AG08395 (cell line): ENCODE data around the gene NACC2.
"Not testable (repeated sequence)": the region's sequence is repeated elsewhere in the genome, so short reads cannot be mapped to it uniquely, and the experiment has no call there.

Source experiments
- DNase-seq: peaks from one replicate; pipeline ENCODE4 v3.0.0; 2012; ENCODE audit warnings: mixed read lengths, low spot score

NACC2 gene

GRCh38 chr9:136080716-136081112, 14.4 kb downstream of the NACC2 start:
- no peak for DNase-seq

GRCh38 chr9:136079916-136080246, 15.2 kb downstream of the NACC2 start:
- DNase-seq = no peak

- no peak for DNase-seq
Observed at GRCh38 chr9:136079211-136079915, 15.7 kb downstream of the NACC2 start.

- DNase-seq = no peak
Observed at GRCh38 chr9:136078498-136079011, 16.5 kb downstream of the NACC2 start.

GRCh38 chr9:136078024-136078423, 17.1 kb downstream of the NACC2 start:
- no peak for DNase-seq

- no peak for DNase-seq
Observed at GRCh38 chr9:136077491-136077890, 17.6 kb downstream of the NACC2 start.

GRCh38 chr9:136075881-136076678, 19.0 kb downstream of the NACC2 start:
- no peak for DNase-seq

GRCh38 chr9:136075134-136075841, 19.8 kb downstream of the NACC2 start:
- DNase-seq = no peak

- DNase-seq = no peak
Observed at GRCh38 chr9:136074706-136075105, 20.4 kb downstream of the NACC2 start.

- no peak for DNase-seq
Observed at GRCh38 chr9:136062657-136063439, 32.2 kb downstream of the NACC2 start.

- DNase-seq = not testable (repeated sequence)
Observed at GRCh38 chr9:136061916-136062315, 33.2 kb downstream of the NACC2 start.

- no peak for DNase-seq
Observed at GRCh38 chr9:136061405-136061804, 33.7 kb downstream of the NACC2 start.

GRCh38 chr9:136060671-136061371, 34.3 kb downstream of the NACC2 start:
- DNase-seq = no peak

GRCh38 chr9:136059851-136060670, 35.0 kb downstream of the NACC2 start:
- DNase-seq = peak; percentile 62

- DNase-seq = no peak
Observed at GRCh38 chr9:136059321-136059791, 35.7 kb downstream of the NACC2 start.

- DNase-seq = no peak
Observed at GRCh38 chr9:136058801-136059302, 36.2 kb downstream of the NACC2 start.

GRCh38 chr9:136058084-136058483, 37.0 kb downstream of the NACC2 start:
- DNase-seq = no peak

GRCh38 chr9:136057236-136058081, 37.6 kb downstream of the NACC2 start:
- no peak for DNase-seq
